GM21526 (cell line): ENCODE data around the gene MCC.

Experiments
- ATAC-seq: cut with Tn5 transposase; IDR thresholded peaks from one replicate; pipeline ENCODE4 v1.9.1; 2021; ENCODE audit warnings: moderate library complexity; ENCODE audit not compliant: unreplicated experiment, low FRiP score

The MCC gene

DNA sequence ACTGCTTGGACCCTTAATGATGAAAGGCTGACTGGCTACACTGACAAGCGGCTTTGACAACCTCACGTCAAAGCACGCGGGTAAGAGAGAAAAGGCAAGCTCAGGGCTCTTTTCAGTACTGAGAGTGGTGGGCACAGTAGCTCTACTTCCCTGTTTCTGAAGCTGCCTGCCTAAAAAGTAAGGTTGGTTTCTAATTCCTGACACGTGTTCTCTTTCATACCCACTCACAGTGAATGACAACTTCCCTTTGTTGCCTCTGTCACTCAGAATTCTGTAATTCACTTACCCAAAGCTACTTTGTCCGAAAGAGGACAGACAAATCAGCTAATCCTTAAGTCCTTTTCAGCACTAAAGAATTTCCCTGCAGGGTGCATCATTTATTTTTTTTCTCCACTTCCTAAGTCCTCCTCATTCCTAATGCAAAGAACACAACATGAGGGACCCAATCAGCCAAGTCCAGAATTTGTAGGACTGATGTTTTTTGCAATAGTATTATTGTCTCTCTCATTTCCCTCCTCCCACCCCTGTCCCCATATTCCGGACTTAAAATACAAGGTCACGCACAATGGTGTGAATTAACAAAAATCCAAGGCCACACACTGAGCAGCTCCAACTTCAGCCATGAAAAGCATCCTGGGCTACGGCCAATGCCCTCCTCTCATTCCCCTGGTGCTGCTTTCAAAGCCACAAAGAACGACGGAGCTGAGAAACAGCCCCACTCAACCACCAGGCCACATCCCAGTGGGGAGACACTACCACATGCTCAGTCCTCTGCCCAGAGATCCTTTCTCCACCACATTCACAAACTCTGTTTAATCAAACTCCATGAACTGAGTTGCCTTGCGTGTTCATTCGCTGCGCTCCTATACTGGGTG, 274.5 kb downstream of the MCC start:
- no peak for ATAC-seq

DNA sequence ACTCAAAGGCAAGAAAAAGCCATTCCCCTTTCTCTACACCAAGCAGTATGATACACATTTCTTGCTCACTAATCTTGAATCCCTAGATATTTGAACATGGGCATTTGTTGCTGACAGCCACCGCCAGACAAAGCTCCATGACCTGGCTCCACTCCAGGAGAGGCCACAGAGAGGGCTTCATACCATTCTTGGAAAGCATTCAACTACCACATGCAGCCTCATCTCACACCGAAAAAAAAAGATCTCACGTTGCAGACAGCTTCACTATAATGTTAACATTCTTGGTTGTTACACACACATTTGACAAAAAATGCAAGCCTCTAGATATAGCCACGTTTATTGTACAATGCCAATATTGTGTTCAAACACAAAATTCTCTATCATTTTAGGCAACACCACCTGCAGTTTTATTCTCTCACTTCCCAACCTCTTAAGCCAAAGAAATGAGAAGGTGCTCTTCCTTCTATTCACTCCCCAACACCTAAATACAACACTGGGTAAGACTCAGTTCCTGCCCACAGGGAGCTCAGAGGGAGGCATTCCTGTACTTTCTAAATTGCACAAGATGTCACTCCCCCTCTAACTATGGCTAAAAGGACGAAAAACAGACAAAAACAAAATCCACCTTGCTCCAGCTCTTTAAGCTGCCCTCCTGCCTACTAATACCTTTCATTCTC, 275.9 kb downstream of the MCC start:
- no peak for ATAC-seq

DNA sequence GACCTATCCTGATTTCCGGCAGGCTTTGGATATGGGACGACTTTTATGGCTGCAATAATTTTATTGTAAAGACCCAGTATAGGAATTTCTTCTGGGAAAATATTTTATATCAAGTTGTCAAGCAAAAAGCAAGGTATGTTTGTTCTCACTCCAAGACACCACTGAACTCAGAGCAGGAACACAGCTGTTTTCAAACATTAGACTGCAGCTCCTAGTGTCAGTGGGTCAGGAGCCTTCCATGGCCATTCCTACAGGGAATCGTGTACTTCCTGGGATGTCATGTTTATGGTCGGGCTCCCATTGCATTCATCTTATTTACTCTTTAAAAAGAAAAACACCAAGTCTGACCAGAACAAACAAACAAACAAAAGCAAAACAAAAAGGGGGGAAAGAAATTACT, 278.8 kb downstream of the MCC start:
- ATAC-seq = no peak

DNA sequence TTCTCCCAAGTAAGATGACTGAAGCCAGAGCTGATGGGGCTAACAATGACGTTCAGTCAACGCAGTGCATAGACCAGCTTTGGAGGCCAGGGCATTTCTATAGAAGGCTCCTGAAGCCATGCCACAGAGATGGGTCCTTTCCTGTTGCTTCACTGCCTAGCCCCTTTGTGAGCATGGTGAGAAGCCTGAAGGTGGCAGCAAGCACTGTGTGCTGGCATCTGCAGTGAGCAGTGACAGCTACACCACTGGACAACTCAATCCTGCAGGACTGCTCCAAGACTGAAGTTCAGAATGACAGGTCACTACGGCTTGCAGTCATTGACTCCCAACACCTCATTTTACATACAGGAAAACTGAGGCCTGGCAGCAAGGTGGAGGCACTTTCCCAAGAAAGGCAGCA, 282.4 kb downstream of the MCC start:
- ATAC-seq = no peak

DNA sequence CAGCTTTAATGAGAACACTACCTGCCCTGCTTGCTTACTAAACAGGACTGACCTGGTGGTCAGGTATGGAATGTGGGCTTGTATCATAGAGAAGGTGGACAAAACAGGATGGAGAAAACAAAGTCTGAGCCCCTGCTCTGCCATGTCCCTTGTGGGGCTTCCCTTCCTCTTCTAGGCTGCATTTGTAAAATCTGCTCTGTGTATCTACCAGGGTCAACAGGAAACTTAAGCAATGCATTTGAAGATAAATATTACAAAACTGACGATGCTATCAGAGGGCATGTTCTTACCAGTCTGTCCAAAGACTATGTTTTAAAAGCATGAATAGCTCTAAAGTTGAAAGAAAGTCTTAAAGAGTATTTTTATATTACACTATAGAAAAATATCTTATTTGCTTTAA, 282.9 kb downstream of the MCC start:
- ATAC-seq = no peak

DNA sequence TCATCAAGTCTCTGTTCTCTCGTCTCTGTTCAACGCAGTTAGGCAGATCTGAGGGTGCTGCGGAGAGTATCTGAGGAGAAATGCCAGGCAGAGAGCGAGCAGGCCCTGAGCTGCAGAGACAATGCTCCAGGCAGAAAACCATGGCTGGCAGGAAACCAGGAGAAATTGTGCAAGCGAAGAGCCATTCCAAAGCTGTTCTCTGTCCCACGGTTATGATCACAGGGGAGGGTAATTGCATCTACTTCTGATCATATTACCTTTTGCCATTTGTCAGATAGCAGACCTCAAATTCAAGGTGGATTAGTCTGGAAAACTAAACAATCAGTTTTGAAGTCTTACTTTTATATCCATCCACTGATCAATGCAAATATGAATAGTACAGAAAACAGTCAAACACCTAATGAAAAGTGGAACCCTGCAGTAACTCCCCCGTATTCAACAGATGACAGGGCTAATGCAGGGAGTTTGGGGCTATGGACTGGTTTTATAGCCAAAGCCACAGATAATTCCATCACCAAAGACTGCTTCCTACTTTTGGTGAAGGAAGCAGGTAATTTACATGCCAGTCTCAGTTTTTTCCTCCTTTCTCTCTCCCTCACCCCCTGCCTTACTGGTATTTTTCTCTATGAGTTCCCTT, 283.6 kb downstream of the MCC start:
- ATAC-seq = no peak

DNA sequence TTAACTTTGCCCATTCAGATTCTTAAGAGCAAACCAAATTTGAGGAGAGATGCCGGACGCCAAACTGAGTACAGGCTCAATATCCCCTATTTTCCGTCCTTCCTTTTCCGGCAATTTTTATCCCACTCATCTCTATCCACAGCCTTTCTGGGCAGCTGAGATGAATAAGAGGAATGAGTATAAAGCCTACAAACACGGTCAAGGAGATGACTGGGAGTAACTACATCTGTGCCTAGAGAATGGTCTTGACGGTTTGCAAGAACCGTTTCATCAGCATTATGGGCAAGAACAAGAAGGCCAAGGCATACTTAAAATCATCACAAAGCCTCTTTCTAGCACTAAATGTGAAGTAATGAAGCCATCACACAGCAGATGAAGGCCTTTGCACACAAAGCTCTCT, 284.3 kb downstream of the MCC start:
- no peak for ATAC-seq

DNA sequence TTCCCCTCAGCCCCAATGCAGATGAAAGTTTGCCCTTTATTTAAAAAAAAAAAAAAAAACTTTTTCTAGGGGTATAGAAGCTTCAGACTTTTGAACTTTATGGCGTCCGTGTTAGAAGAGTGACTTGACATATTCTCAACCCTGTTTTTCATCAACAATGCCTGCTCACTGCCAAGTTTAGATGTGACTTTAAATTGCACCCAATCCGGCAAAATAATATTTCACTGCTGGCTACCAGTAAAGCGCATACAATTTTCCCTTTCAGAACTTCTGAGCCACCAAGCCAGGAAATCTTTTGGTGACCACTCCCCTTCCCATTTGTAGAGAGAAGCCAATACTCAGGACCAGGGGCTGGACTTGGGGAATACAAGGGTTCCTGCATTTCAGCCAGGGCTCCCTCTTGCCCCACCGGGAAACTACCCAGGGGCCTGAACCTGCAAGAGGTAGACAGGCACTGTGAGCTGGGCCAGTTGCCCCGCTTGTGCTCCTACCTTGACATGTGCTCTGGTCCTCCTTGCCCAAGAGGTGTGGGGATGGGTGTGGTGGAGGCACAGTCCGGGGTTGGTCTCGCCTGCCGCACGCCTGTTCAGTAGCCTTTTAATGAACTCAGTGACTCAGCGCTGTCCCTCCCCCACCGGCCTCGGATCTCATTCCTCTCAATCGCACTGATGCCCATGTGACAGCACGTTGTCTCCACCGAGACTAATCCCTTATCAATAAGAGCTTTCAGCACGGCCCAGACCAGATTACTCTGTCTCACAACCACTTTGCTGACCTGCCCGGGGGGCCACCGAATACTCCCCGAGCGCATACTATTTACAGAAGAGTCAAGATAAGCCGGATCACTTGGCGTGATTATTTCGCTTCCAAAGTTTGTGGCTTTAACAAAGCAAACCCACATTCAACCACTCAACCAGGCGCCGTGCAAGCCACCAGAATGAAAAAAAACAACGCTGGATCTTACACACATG, 285.2 kb downstream of the MCC start:
- no peak for ATAC-seq

DNA sequence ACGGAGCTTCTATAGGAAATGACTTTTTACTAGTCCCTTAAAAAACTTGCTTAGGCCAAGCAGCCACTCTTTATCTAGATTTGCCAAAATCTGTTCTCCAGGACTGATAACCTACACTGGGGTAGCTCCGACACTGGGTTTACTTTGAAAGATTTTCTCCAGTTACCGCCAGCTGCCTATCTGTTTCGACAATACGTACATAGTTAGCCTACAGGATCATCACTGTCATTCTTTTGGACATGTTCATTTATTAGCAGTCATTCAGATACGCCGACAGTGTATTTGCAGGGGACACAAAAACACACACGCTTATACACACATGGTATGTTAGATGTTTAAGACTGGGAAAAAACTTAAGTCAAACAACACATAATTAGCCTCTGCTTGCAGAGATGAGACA, 286.0 kb downstream of the MCC start:
- no peak for ATAC-seq

DNA sequence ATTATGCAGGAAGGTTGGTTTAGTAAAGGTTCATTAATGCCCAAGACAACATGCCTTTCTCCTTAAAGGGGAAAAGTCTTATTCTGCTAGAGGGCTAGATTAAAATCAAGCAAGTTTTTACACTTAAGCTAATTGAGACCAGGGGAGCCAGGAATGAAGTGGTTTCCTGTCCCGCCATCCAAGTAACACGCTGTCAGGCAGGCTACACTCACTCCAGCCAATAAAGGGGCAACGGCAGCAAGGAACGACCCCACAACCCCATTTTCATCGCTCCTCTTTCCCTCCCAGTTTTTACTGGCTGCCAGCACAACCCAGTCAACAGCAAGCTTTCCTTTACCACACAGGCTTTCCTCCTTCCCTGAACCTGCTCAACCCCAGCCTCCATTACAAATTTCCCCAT, 286.5 kb downstream of the MCC start:
- ATAC-seq = no peak

DNA sequence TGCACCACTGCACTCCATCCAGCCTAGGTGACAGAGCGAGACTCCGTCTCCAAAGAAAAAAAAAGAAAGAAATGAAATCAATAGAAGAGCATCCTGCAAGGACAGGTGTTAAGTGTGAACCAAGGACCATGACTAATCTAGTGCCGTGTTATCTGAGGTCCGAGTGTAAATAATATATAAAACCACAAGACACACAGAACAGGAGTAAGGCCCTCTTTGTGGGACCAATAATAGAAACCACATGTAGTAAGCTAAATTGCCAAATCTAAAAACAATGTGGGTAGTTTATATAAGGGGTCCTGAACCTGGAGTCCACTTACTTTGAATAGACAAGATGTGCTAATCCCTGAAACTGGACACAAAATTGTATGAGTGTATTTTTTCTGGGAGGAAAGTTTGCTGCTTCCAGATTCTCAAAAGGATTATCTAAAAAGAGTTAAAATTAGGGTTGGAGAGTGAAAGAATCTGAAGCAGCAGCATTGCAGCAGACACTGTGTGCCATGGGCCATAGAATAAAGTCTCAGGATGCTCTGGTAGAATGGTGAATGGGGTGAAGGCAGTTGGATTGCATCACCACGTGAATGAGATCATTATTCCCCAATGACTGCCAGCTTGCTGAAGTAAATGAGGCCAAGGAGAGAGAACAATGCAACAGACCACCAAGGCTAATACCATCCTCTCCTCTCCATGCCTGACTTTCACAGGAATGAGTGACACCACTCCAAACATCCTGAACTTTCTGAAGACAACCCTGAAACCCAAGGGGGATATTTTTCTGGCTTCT, 288.9 kb downstream of the MCC start:
- no peak for ATAC-seq

DNA sequence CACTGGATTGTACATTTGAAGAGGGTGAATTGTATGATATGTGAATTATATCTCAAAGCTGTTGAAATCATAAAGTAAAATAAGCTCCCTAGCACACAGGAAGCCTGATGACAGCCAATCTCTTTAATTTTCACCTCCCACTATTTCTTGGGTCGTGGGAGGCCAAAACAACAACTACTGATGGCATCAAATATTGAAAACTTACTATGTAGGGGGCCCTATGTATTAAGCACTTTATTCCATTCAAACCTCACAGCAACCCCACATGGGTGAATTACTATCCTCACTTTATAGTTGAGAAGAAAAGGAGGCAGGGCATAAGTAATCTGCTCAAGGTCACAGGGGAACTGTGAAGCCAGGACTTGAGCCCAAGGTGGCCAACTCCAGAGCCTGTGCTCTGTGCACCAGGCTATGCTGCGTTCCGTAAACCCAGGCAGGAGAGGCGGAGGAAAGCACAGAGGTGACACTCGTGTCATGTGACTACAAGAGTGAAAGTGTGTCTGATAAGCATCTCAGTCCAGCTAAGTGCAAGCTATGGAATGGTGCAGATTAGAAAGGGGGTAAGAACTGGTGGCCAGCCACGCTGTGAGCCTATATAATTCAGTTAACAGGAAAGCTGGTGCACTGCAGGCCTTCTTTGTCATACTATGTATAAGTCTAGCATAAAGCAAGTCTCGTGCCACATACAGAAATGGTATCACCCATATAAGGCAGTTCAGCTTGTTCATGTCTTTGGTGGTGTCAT, 290.6 kb downstream of the MCC start:
- no peak for ATAC-seq

DNA sequence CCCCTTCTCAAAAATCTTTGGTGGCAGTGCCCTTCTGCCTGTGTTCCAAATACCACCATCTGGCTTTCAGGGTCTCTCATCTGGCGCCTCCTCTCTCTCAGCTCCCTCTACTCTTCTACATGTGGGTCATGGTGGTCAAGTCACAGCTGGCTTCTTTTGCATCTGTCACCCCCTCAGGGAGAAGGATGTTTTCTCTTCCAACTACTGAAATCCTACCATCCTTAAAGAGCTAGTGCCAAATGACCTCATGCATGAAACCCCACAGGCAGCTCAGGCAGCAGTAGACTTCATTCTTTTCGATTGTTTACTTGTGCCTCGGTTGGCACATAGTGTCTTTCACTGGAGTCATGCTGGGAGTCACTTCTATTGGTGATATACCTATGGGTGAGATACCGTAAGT, 292.5 kb downstream of the MCC start:
- no peak for ATAC-seq

DNA sequence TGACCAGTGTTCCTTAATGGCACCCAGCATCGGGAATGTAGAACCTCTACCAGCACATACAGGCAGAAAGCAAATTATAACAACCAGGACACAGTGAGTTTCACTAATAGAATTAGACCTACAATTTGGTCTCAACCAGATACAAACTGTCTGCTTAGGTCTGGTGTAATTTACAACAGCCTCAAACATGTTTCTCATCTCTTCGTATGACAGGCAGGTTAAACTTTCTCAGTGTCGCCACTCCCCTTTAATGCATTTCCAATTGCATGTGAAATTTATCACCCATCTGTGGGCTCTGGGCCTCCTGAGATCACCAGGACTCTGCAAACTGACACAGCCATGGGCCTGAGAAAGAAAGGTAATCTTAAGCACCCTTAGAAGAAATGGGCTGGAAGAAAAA, 293.0 kb downstream of the MCC start:
- no peak for ATAC-seq

DNA sequence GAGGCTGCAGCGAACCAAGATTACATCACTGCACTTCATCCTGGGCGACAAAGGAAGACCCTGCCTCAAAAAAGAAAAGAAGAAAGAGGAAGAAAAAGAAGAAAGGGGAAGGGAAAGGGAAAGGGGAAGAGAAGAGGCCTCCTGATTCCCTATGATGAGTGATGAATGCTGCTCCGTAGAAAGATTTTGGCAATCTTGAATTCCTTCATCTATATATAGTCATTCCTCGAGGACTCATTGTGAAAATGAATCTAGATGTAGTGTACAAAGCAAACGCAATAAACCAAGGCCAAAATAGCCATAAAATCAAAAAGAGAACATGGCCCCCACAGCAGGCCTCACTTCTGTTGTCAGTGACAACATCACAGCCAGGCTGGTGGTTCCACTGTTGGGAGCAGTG, 293.7 kb downstream of the MCC start:
- ATAC-seq = no peak

DNA sequence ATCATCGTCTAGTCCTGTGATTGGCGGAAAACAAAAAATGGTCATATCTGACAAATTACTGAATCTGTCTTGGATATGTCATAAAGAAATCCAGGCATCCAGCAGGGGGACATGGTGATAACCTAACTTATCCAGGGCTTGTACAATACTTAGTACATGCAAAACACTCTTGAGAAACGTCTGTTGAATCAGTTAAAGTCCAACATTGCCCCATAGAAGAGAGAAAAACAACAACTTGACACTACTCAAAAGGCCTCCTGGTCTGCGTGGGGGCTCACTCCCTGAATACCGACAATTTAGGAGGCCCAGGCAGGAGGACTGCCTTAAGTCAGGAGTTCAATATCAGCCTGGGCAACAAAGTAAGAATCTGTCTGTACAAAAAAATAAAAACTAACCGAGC, 294.1 kb downstream of the MCC start:
- no peak for ATAC-seq

DNA sequence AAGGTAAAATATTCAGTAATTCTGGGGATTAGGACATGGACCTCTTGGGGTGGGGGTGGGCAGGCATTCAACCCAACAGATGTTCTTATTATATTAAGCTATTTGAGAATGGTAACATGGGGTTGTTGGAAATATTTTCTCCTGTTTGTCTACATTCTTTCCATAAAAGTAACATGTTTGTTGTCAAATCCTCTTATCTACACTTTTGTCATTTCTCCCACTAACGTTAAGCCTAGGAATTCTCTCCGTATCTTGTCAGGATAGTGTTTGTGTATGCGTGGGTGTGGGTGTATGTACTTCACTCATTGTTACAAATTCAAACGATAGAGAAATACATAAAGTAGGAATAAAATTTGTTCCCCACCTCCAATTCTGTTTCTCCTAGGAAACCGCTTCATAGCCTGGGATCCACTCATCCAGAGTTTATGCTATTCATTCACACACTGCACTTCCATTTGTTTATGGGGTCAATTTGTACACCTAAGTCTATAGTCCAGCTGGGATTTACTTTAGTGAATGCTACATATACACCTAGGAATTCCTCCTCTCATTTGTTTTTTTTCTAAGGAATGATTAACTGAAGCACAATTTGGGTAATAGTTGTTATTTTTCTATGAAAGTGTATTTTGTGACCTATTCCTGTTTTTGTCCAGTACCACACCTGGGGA, 294.8 kb downstream of the MCC start:
- no peak for ATAC-seq

DNA sequence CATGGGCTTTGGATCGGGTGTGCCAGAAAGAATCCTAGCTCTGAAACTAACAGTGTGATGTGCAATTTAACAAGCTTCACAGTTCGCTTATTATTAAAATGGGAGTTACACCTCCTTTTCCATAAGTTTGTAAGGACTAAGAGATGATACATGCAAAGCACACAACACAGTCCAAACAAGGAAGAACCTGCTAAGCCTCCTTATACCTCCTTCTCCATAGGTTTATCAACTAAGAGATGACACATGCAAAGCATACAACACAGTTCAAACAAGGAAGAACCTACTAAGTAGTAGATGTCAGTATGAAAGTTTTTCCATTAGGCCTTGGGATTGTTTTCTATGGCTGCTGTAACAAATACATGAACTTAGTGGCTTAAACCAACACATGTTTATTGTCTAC, 295.7 kb downstream of the MCC start:
- ATAC-seq = no peak

DNA sequence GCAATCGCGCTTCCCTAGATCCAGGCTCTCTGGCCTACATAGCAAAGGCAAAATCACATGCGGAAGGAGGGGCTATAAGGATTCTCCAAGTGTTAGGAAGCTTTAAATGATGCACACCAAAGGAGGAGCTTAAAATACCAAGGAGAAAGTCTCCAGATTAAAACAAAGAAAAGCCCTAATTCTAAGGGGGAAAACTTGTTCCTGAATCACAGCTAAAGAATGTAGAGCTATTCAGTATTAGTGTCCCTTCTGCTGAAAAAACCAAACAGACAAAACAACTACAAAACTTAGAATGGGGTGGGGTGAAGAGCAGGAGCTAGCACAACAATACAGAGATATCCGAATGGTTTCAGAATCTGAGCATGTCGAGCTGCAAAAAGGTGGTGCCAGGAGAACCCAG, 297.9 kb downstream of the MCC start:
- no peak for ATAC-seq
